GM12878 (cell line): ENCODE data around the gene NOTCH1. TPM values are rescaled to one million over a fixed set of nuclear protein-coding genes. Genes with fewer than 3 reads are reported as not detected.

ENCODE experiments used
- CEBPZ ChIP-seq: fragments of 150-350 bp; IDR thresholded peaks from 2 replicates; pipeline ENCODE4 v1.6.1; 2016; ENCODE audit warnings: low read depth, low read length
- DPF2 ChIP-seq: fragments of 450-650 bp; IDR thresholded peaks from 2 replicates; pipeline ENCODE4 v1.6.1; 2017; ENCODE audit warnings: mild to moderate bottlenecking
- E4F1 ChIP-seq: fragments of 450-650 bp; IDR thresholded peaks from 2 replicates; pipeline ENCODE4 v1.6.1; 2018; ENCODE audit warnings: borderline replicate concordance, mild to moderate bottlenecking; ENCODE audit not compliant: partially characterized antibody
- ETV6 ChIP-seq, 2 experiments: fragments of 450-650 bp in 1 of 2; IDR thresholded peaks in 1 of 2; conservative IDR thresholded peaks in 1 of 2; 2 replicates each; pipeline ENCODE4 v1.6.1; 2014; ENCODE audit warnings: antibody characterized with exemption in 1 of 2, borderline replicate concordance in 1 of 2, low read depth in 1 of 2, mild to moderate bottlenecking in 1 of 2, moderate library complexity in 1 of 2
- FOXK2 ChIP-seq: fragments of 450-650 bp; IDR thresholded peaks from 2 replicates; pipeline ENCODE4 v1.6.1; 2017; ENCODE audit warnings: mild to moderate bottlenecking, moderate library complexity
- NR2C2 ChIP-seq: IDR thresholded peaks from 2 replicates; pipeline ENCODE4 v1.6.1; 2011; ENCODE audit warnings: borderline replicate concordance, low read depth; ENCODE audit not compliant: control insufficient read depth, insufficient read length
- PML ChIP-seq: IDR thresholded peaks from 2 replicates; pipeline ENCODE4 v1.6.1; 2012; ENCODE audit warnings: low read length, inconsistent platforms
- SIN3A ChIP-seq: IDR thresholded peaks from 2 replicates; pipeline ENCODE4 v1.6.1; 2012; ENCODE audit warnings: low read depth, low read length, improper control_type of control experiment
- SRF ChIP-seq, 2 experiments: IDR thresholded peaks; 2 replicates each; pipeline ENCODE4 v1.6.1; 2011; ENCODE audit warnings: low read depth in 2 of 2, low read length in 2 of 2, mild to moderate bottlenecking in 1 of 2, moderate library complexity in 1 of 2
- ZBTB40 ChIP-seq: fragments of 450-650 bp; IDR thresholded peaks from 2 replicates; pipeline ENCODE4 v1.6.1; 2016; ENCODE audit warnings: mild to moderate bottlenecking, moderate library complexity, borderline replicate concordance
- ZNF274 ChIP-seq: IDR thresholded peaks from one replicate; pipeline ENCODE4 v1.8.0; 2011; ENCODE audit not compliant: insufficient read length, insufficient read depth
- ZNF384 ChIP-seq: IDR thresholded peaks from 2 replicates; pipeline ENCODE4 v1.6.1; 2012; ENCODE audit warnings: low read depth, mild to moderate bottlenecking, low read length, improper control_type of control experiment, borderline replicate concordance
- polyA plus RNA-seq, 11 experiments: library from polyadenylated mRNA; depleted of rRNA in 4 of 11; unstranded in 6 of 11; stranded (reverse) in 5 of 11; fragments of >200 nt; fragmentation: Nextera tagmentation in 4 of 11; fragmentation: Illumina TruSeq in 1 of 11; extraction: Ambion mirVana in 4 of 11; extraction: Trizol in 1 of 11; gene quantifications; 1 replicate in 1 of 11; 2 replicates in 10 of 11; pipeline versions ENCODE4 v1.2.1 to v1.2.3, GENCODE V29; 2011 to 2016; ENCODE audit warnings: inconsistent platforms in 2 of 11, missing spikeins in 2 of 11, low read depth in 1 of 11
- total RNA-seq, 4 experiments: library from RNA; depleted of rRNA in 3 of 4; stranded (reverse); fragments of >200 nt in 3 of 4; fragmentation: Illumina TruSeq in 1 of 4; extraction: Trizol in 1 of 4; gene quantifications; 2 replicates each; pipeline versions ENCODE4 v1.2.1 to v1.2.3, GENCODE V29; 2013 to 2021

NOTCH1 gene
- total and polyA plus RNA-seq, 10 of the 15 experiments (the other 5 are each of a cell fraction or from before 2014, with no cell fraction given), result 0.02 to 40.0 (median 3.7) TPM

- TF ChIP-seq ETV6 (conservative IDR thresholded peaks at IDR 0.05 in 1 of 2, IDR thresholded peaks at IDR 0.05 in 1 of 2; ENCODE audit: borderline replicate concordance in 1 of 2, low read depth in 1 of 2) (peak in 1 of 2 experiments; percentile 66; a peak in 1 of 4 replicates), DPF2 (0 out of 2 replicates have a peak, but pooled peaks have one; percentile 43), ZNF274 (no peak), FOXK2 (no peak), E4F1 (no peak), SIN3A (no peak), PML (no peak), ZBTB40 (peak; percentile 35; the same call in 1 of the 2 replicates), CEBPZ (no peak), ZNF384 (peak; percentile 63), SRF (IDR thresholded peaks at IDR 0.05; ENCODE audit: low read depth in 2 of 2, low read length in 2 of 2) (no peak), NR2C2 (no peak)
Observed at GRCh38 chr9:136538599-136539426, 7.0 kb downstream of the NOTCH1 start (continued).
